IPS-15b (cell line): ENCODE measurements around the gene MORN1.
"Not testable (repeated sequence)": the region's sequence is repeated elsewhere in the genome, so short reads cannot be mapped to it uniquely, and the experiment has no call there.

ENCODE experiments used
- H3K27me3 ChIP-seq: one replicate; pipeline ENCODE4 v1.6.1; 2013; ENCODE audit warnings: low read length; ENCODE audit not compliant: control insufficient read depth, insufficient read depth
- H3K36me3 ChIP-seq: one replicate; pipeline ENCODE4 v1.6.1; 2013; ENCODE audit warnings: low read length; ENCODE audit not compliant: control insufficient read depth, insufficient read depth
- H3K4me1 ChIP-seq: one replicate; pipeline ENCODE4 v1.6.1; 2013; ENCODE audit warnings: mild to moderate bottlenecking, low read length; ENCODE audit not compliant: control insufficient read depth, insufficient read depth
- H3K4me3 ChIP-seq: one replicate; pipeline ENCODE4 v1.5.1; 2013; ENCODE audit warnings: low read depth, low read length
- H3K9ac ChIP-seq: one replicate; pipeline ENCODE4 v1.6.1; 2013; ENCODE audit warnings: low read depth, mild to moderate bottlenecking, low read length
- H3K9me3 ChIP-seq: one replicate; pipeline ENCODE4 v1.6.1; 2013; ENCODE audit warnings: mild to moderate bottlenecking, low read length; ENCODE audit not compliant: control insufficient read depth, insufficient read depth

The MORN1 gene

GRCh38 chr1:2330519-2331199, 60.7 kb downstream of the MORN1 start:
- Histone ChIP-seq H3K4me3 (no peak overlapping the region), H3K36me3 (peaks cover 4% of the 10 kb centered on the region), H3K4me1 (no peaks in the 10 kb centered on the region), H3K9me3 (peaks cover 4% of the 10 kb centered on the region), H3K27me3 (no peaks in the 10 kb centered on the region), H3K9ac (no peak overlapping the region)

GRCh38 chr1:2330035-2330434, 61.3 kb downstream of the MORN1 start:
- Histone ChIP-seq H3K4me1 (no peaks in the 10 kb centered on the region), H3K27me3 (no peaks in the 10 kb centered on the region), H3K9ac (no peak overlapping the region), H3K9me3 (peaks cover 4% of the 10 kb centered on the region), H3K36me3 (peaks cover 4% of the 10 kb centered on the region), H3K4me3 (no peak overlapping the region)

GRCh38 chr1:2328676-2329455, 62.5 kb downstream of the MORN1 start:
- Histone ChIP-seq H3K36me3 (peaks cover 4% of the 10 kb centered on the region), H3K9ac (no peak overlapping the region), H3K4me3 (no peak overlapping the region), H3K27me3 (no peaks in the 10 kb centered on the region), H3K4me1 (no peaks in the 10 kb centered on the region), H3K9me3 (peaks cover 4% of the 10 kb centered on the region)

- Histone ChIP-seq H3K4me1 (no peaks in the 10 kb centered on the region), H3K9me3 (peaks cover 4% of the 10 kb centered on the region), H3K4me3 (no peak overlapping the region), H3K9ac (no peak overlapping the region), H3K36me3 (peaks cover 4% of the 10 kb centered on the region), H3K27me3 (no peaks in the 10 kb centered on the region)
Observed at GRCh38 chr1:2327841-2328240, 63.5 kb downstream of the MORN1 start.

GRCh38 chr1:2327162-2327561, 64.2 kb downstream of the MORN1 start:
- not testable (repeated sequence) for H3K4me1 ChIP-seq, H3K4me3 ChIP-seq, H3K36me3 ChIP-seq, H3K9me3 ChIP-seq, H3K9ac ChIP-seq, H3K27me3 ChIP-seq

- H3K4me1 ChIP-seq = no peaks in the 10 kb centered on the region
- H3K4me3 ChIP-seq = no peak overlapping the region
- no peaks in the 10 kb centered on the region for H3K27me3 ChIP-seq
- H3K36me3 ChIP-seq = peaks cover 4% of the 10 kb centered on the region
- H3K9me3 ChIP-seq = peaks cover 3% of the 10 kb centered on the region
- H3K9ac ChIP-seq = no peak overlapping the region
Observed at GRCh38 chr1:2326524-2326923, 64.8 kb downstream of the MORN1 start.

GRCh38 chr1:2324553-2325366, 66.6 kb downstream of the MORN1 start:
- Histone ChIP-seq H3K27me3 (no peaks in the 10 kb centered on the region), H3K4me1 (no peaks in the 10 kb centered on the region)

GRCh38 chr1:2323451-2323974, 67.8 kb downstream of the MORN1 start:
- H3K9me3 ChIP-seq = no peaks in the 10 kb centered on the region
- no peak overlapping the region for H3K4me3 ChIP-seq
- no peaks in the 10 kb centered on the region for H3K36me3 ChIP-seq
- no peaks in the 10 kb centered on the region for H3K27me3 ChIP-seq
- H3K4me1 ChIP-seq = no peaks in the 10 kb centered on the region
- H3K9ac ChIP-seq = no peak overlapping the region

More at GRCh38 chr1:2324553-2325366, 66.6 kb downstream of the MORN1 start:
- H3K9me3 ChIP-seq = no peaks in the 10 kb centered on the region
- no peak overlapping the region for H3K9ac ChIP-seq
- no peaks in the 10 kb centered on the region for H3K36me3 ChIP-seq
- H3K4me3 ChIP-seq = no peak overlapping the region

GRCh38 chr1:2322581-2323211, 68.7 kb downstream of the MORN1 start:
- no peaks in the 10 kb centered on the region for H3K27me3 ChIP-seq
- no peaks in the 10 kb centered on the region for H3K9me3 ChIP-seq
- H3K4me1 ChIP-seq = no peaks in the 10 kb centered on the region
- no peak overlapping the region for H3K4me3 ChIP-seq
- no peak overlapping the region for H3K9ac ChIP-seq
- H3K36me3 ChIP-seq = no peaks in the 10 kb centered on the region

- Histone ChIP-seq H3K27me3 (no peaks in the 10 kb centered on the region), H3K9ac (no peak overlapping the region), H3K4me3 (no peak overlapping the region)
Observed at GRCh38 chr1:2322065-2322571, 69.2 kb downstream of the MORN1 start.

More at GRCh38 chr1:2322065-2322571, 69.2 kb downstream of the MORN1 start:
- Histone ChIP-seq H3K36me3 (no peaks in the 10 kb centered on the region), H3K9me3 (no peaks in the 10 kb centered on the region), H3K4me1 (no peaks in the 10 kb centered on the region)
